Gastroesophageal sphincter (tissue), 4 donors: ENCODE measurements around the gene THRAP3. TPM values are rescaled to one million over a fixed set of nuclear protein-coding genes. Genes with fewer than 3 reads are reported as not detected.
A peak's percentile ranks its signal among the peaks of the same experiment; 100 is the strongest.

Source experiments
- ATAC-seq: fragments of 150-250 bp; one replicate; pipeline ENCODE4 v1.9.1; 2016; ENCODE audit warnings: mild to moderate bottlenecking, moderate library complexity
- H3K27ac ChIP-seq, 4 donors: fragments of 200-600 bp; sonication (generic) in 3 of 4; 1 replicate in 3 of 4; 2 replicates in 1 of 4; pipeline ENCODE4 v1.5.1; 2016 to 2019
- H3K27me3 ChIP-seq: fragments of 200-600 bp; sonication (generic); one replicate; pipeline ENCODE4 v1.5.1; 2019
- H3K36me3 ChIP-seq, 2 donors: fragments of 200-600 bp; sonication (generic); one replicate each; pipeline ENCODE4 v1.5.1; 2019; ENCODE audit warnings: control low read depth in 1 of 2
- H3K4me1 ChIP-seq, 3 donors: fragments of 200-600 bp; sonication (generic); 1 replicate in 2 of 3; 2 replicates in 1 of 3; pipeline ENCODE4 v1.5.1; 2016 to 2019; ENCODE audit warnings: control low read depth in 2 of 3
- H3K4me3 ChIP-seq, 2 donors: fragments of 200-600 bp; sonication (generic); one replicate each; pipeline ENCODE4 v1.5.1; 2019; ENCODE audit warnings: mild to moderate bottlenecking in 1 of 2, moderate library complexity in 1 of 2
- H3K9me3 ChIP-seq, 3 donors: fragments of 200-600 bp; sonication (generic); one replicate each; pipeline ENCODE4 v1.5.1; 2017 to 2019; ENCODE audit warnings: control low read depth in 2 of 3
- CTCF ChIP-seq, 4 experiments: fragments of 200-600 bp in 2 of 4; fragments of 450-650 bp in 2 of 4; sonication (generic) in 1 of 4; IDR thresholded peaks; one replicate each; pipeline ENCODE4 v1.5.1; 2017 to 2019; ENCODE audit warnings: antibody characterized with exemption in 4 of 4, mild to moderate bottlenecking in 2 of 4, moderate library complexity in 2 of 4
- EP300 ChIP-seq: sonication (generic); formaldehyde crosslinking; IDR thresholded peaks from one replicate; pipeline ENCODE4 v1.6.1; 2017; ENCODE audit warnings: antibody characterized with exemption, mild to moderate bottlenecking
- POLR2A ChIP-seq, 2 donors: fragments of 450-650 bp; IDR thresholded peaks; one replicate each; pipeline ENCODE4 v1.6.1; 2017; ENCODE audit warnings: antibody characterized with exemption in 2 of 2, mild to moderate bottlenecking in 2 of 2, moderate library complexity in 1 of 2
- POLR2AphosphoS5 ChIP-seq: sonication (generic); formaldehyde crosslinking; IDR thresholded peaks from one replicate; pipeline ENCODE4 v1.6.1; 2017; ENCODE audit warnings: antibody characterized with exemption
- WGBS, 2 donors: methylation state at CpG; one replicate each; pipeline ENCODE4 v1.1.5; 2018; ENCODE audit warnings: low coverage in 1 of 2; 5-methylcytosine and 5-hydroxymethylcytosine counted together
- total RNA-seq, 4 donors: library from RNA; depleted of rRNA; stranded (reverse); fragments of >200 nt; gene quantifications; one replicate each; pipeline ENCODE4 v1.1.0, GENCODE V29; 2016

Gene THRAP3
- total RNA-seq, 4 donors from 2014 or later, result 100 to 123 (median 114) TPM

- peaks cover 3 to 100% of the 10 kb centered on the region in 2 donors for H3K36me3 ChIP-seq
- H3K4me1 ChIP-seq, result peaks cover 0 to 6% (median 0%) of the 10 kb centered on the region in 3 donors
- no peak overlapping the region for H3K4me3 ChIP-seq
- H3K27ac ChIP-seq, result no peak overlapping the region
- H3K27me3 ChIP-seq, result no peaks in the 10 kb centered on the region
- TF ChIP-seq POLR2AphosphoS5 (no peak), CTCF (IDR thresholded peaks at IDR 0.05) (no peak)
- WGBS, 2 donors, result 80% methylated on average over 1 to 4 of the region's 5 CpGs
- no peaks in the 10 kb centered on the region for H3K9me3 ChIP-seq
- no peak for ATAC-seq
Observed at GRCh38 chr1:36298640-36299039, 74.4 kb downstream of the THRAP3 start.

- no peaks in the 10 kb centered on the region for H3K9me3 ChIP-seq
- WGBS, 2 donors, result 67% methylated on average over 1 of the region's 1 CpG; no CpG with 5 or more reads in 1 of the 2 donors
- H3K4me3 ChIP-seq, result no peak overlapping the region
- no peaks in the 10 kb centered on the region for H3K27me3 ChIP-seq
- peaks cover 0 to 7% (median 0%) of the 10 kb centered on the region in 3 donors for H3K4me1 ChIP-seq
- TF ChIP-seq POLR2A (IDR thresholded peaks at IDR 0.05) (no peak), CTCF (IDR thresholded peaks at IDR 0.05) (no peak), POLR2AphosphoS5 (no peak), EP300 (no peak)
- H3K27ac ChIP-seq, result peak overlapping the region in 3 of 4 donors; percentile 3 to 22 (median 10)
- peaks cover 3 to 97% of the 10 kb centered on the region in 2 donors for H3K36me3 ChIP-seq
- ATAC-seq, result no peak
Observed at GRCh38 chr1:36300526-36300925, 76.3 kb downstream of the THRAP3 start.

- Histone ChIP-seq H3K36me3 (peaks cover 3 to 90% of the 10 kb centered on the region in 2 donors), H3K9me3 (no peaks in the 10 kb centered on the region)
Observed at GRCh38 chr1:36301220-36301619, 77.0 kb downstream of the THRAP3 start.

GRCh38 chr1:36303244-36303643, 79.0 kb downstream of the THRAP3 start:
- no peak for ATAC-seq
- 57 to 65% methylated on average over 5 of the region's 5 CpGs for WGBS, 2 donors
- TF ChIP-seq POLR2AphosphoS5 (no peak), CTCF (IDR thresholded peaks at IDR 0.05) (no peak), POLR2A (IDR thresholded peaks at IDR 0.05) (no peak), EP300 (no peak)
- H3K4me3 ChIP-seq, result no peak overlapping the region
- peaks cover 0 to 27% (median 10%) of the 10 kb centered on the region in 3 donors for H3K4me1 ChIP-seq
- no peaks in the 10 kb centered on the region for H3K27me3 ChIP-seq
- H3K9me3 ChIP-seq, result no peaks in the 10 kb centered on the region
- no peak overlapping the region for H3K27ac ChIP-seq
- peaks cover 3 to 70% of the 10 kb centered on the region in 2 donors for H3K36me3 ChIP-seq

More at GRCh38 chr1:36301220-36301619, 77.0 kb downstream of the THRAP3 start:
- 67% methylated on average over 1 of the region's 1 CpG; no CpG with 5 or more reads in 1 of the 2 donors for WGBS, 2 donors
- ATAC-seq, result no peak
- peaks cover 0 to 14% (median 5%) of the 10 kb centered on the region in 3 donors for H3K4me1 ChIP-seq
- TF ChIP-seq POLR2AphosphoS5 (no peak), CTCF (IDR thresholded peaks at IDR 0.05) (no peak), POLR2A (IDR thresholded peaks at IDR 0.05) (no peak), EP300 (no peak)
- H3K4me3 ChIP-seq, result no peak overlapping the region
- H3K27me3 ChIP-seq, result no peaks in the 10 kb centered on the region
- H3K27ac ChIP-seq, result no peak overlapping the region

- no peaks in the 10 kb centered on the region for H3K9me3 ChIP-seq
- H3K36me3 ChIP-seq, result peaks cover 3 to 64% of the 10 kb centered on the region in 2 donors
- TF ChIP-seq POLR2AphosphoS5 (no peak), EP300 (no peak), CTCF (IDR thresholded peaks at IDR 0.05) (no peak), POLR2A (IDR thresholded peaks at IDR 0.05) (no peak)
- H3K27me3 ChIP-seq, result no peaks in the 10 kb centered on the region
- no peak overlapping the region for H3K27ac ChIP-seq
- 81 to 90% methylated on average over 7 to 23 of the region's 23 CpGs for WGBS, 2 donors
- no peak for ATAC-seq
- peaks cover 0 to 27% (median 10%) of the 10 kb centered on the region in 3 donors for H3K4me1 ChIP-seq
- no peak overlapping the region for H3K4me3 ChIP-seq
Observed at GRCh38 chr1:36303650-36304360, 79.6 kb downstream of the THRAP3 start.
